K562 (cell line): ENCODE measurements around the gene LTA4H. TPM values are rescaled to one million over a fixed set of nuclear protein-coding genes. Genes with fewer than 3 reads are reported as not detected.

Experiments
- ETV6 ChIP-seq, 3 experiments: fragments of 150-350 bp in 1 of 3; sonication (generic) in 1 of 3; formaldehyde crosslinking in 1 of 3; IDR thresholded peaks; 2 replicates each; pipeline versions ENCODE4 v1.6.1 to v1.8.0; 2014 to 2022; ENCODE audit warnings: borderline replicate concordance in 2 of 3, low read depth in 2 of 3, antibody characterized with exemption in 1 of 3, low read length in 1 of 3, mild to moderate bottlenecking in 1 of 3, missing genetic modification reagents in 1 of 3
- PPARD ChIP-seq: fragments of 250-450 bp; sonication (Bioruptor Pico); IDR thresholded peaks from 2 replicates; pipeline ENCODE4 v1.8.0; 2022; ENCODE audit warnings: inconsistent platforms, mild to moderate bottlenecking, moderate library complexity
- PYGO2 ChIP-seq: fragments of 450-650 bp; IDR thresholded peaks from 2 replicates; pipeline ENCODE4 v1.6.1; 2016; ENCODE audit warnings: mild to moderate bottlenecking, missing genetic modification characterization, moderate library complexity, missing compliant biosample characterization
- SAP30 ChIP-seq: fragments of 200-600 bp; sonication (generic); IDR thresholded peaks from 2 replicates; pipeline ENCODE4 v1.6.1; 2012; ENCODE audit warnings: borderline replicate concordance, low read depth, mild to moderate bottlenecking, moderate library complexity, low read length, control low read depth, inconsistent platforms; ENCODE audit not compliant: insufficient read depth, poor library complexity, severe bottlenecking
- SOX6 ChIP-seq: fragments of 450-650 bp; IDR thresholded peaks from 2 replicates; pipeline ENCODE4 v1.6.1; 2014; ENCODE audit warnings: mild to moderate bottlenecking
- TAF1 ChIP-seq: IDR thresholded peaks from 2 replicates; pipeline ENCODE4 v1.6.1; 2011; ENCODE audit warnings: mild to moderate bottlenecking, low read length, moderate library complexity; ENCODE audit not compliant: insufficient read depth, control insufficient read depth, severe bottlenecking; ENCODE audit errors: extremely low read depth
- ZNF274 ChIP-seq: IDR thresholded peaks from 2 replicates; pipeline ENCODE4 v1.6.1; 2011; ENCODE audit warnings: low read depth, mild to moderate bottlenecking, low read length, moderate library complexity, borderline replicate concordance
- ZNF561 ChIP-seq: fragments of 450-650 bp; formaldehyde crosslinking; conservative IDR thresholded peaks from 2 replicates; pipeline ENCODE4 v1.4.0; 2020; ENCODE audit warnings: mild to moderate bottlenecking, moderate library complexity
- polyA plus RNA-seq, 8 experiments: library from polyadenylated mRNA; depleted of rRNA in 4 of 8; stranded (reverse) in 5 of 8; unstranded in 3 of 8; fragments of >200 nt; fragmentation: Nextera tagmentation in 2 of 8; fragmentation: Illumina TruSeq in 1 of 8; extraction: Ambion mirVana in 2 of 8; extraction: Trizol in 1 of 8; gene quantifications; 2 replicates each; pipeline versions ENCODE4 v1.2.1 to v1.2.3, GENCODE V29; 2011 to 2014; ENCODE audit warnings: inconsistent platforms in 1 of 8, missing spikeins in 1 of 8
- total RNA-seq, 7 experiments: library from RNA; depleted of rRNA in 6 of 7; stranded (reverse); fragments of >200 nt in 6 of 7; fragmentation: Illumina TruSeq in 2 of 7; extraction: Trizol in 2 of 7; gene quantifications; 2 replicates each; pipeline versions ENCODE4 v1.2.1 to v1.2.3, GENCODE V29; 2011 to 2021; ENCODE audit warnings: low replicate concordance in 1 of 7
- TF ChIP-seq, protein P1 (sequence below): fragments of 200-800 bp; sonication (Bioruptor generic); IDR thresholded peaks from 2 replicates; pipeline ENCODE4 v1.6.1; 2017; ENCODE audit warnings: missing genetic modification characterization, missing compliant biosample characterization

The LTA4H gene
- total and polyA plus RNA-seq, 9 of the 15 experiments (the other 6 are each of a cell fraction or from before 2014, with no cell fraction given), result 25.2 to 58.1 (median 40.5) TPM

DNA sequence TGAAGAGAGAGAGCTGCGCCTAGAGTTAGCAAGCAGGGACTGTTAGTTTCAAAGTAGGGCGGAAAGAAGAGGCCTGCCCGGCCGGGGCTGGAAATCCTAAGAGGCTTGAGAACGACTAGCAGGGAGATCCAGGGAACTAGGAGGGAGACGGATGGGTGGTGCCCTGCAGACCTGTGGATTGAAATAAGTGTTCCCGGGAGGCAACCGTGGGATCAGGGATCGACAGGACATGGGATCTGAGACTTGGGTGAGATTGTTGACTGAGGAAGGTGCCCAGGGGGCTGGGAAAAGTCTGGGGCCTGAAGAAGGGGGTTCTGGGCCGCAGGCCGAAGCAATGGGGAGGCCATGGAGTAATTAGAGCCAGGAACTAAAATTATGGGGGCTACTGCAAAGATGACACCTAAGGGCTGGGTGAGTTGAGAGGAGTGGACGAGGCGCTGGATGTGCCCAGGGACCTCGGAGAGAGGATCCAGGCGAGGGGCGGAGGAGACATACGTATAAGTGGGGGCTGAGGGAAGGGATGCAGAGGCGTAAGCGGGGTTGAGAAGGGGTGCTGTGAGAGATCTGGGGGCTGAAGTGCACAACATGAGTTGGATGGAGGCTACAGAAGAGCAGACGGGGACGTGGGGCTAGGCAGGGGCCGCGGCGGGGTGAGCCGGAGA, 635 bp downstream of the LTA4H start (continued):
- no peak for TF ChIP-seq ETV6 (IDR thresholded peaks at IDR 0.05; ENCODE audit: borderline replicate concordance in 1 of 2, low read depth in 2 of 2, low read length in 1 of 2)
- TF ChIP-seq ETV6 (CRISPR knock-in tag; IDR thresholded peaks at IDR 0.05; ENCODE audit: borderline replicate concordance), result no peak
- TF ChIP-seq PPARD, result no peak
- 0 out of 2 replicates have a peak, but pooled peaks have one; percentile 28 for TF ChIP-seq PYGO2 (tag)
- TF ChIP-seq ZNF274, result no peak
- no peak for TF ChIP-seq TAF1
- TF ChIP-seq ZNF561 (CRISPR knock-in tag), result no peak
- TF ChIP-seq SAP30, result peak; percentile 17
- TF ChIP-seq SOX6, result no peak
- TF ChIP-seq, protein P1, sequence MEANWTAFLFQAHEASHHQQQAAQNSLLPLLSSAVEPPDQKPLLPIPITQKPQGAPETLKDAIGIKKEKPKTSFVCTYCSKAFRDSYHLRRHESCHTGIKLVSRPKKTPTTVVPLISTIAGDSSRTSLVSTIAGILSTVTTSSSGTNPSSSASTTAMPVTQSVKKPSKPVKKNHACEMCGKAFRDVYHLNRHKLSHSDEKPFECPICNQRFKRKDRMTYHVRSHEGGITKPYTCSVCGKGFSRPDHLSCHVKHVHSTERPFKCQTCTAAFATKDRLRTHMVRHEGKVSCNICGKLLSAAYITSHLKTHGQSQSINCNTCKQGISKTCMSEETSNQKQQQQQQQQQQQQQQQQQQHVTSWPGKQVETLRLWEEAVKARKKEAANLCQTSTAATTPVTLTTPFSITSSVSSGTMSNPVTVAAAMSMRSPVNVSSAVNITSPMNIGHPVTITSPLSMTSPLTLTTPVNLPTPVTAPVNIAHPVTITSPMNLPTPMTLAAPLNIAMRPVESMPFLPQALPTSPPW, result no peak
